Measurements from ENCODE around the gene PARL. TPM values are rescaled to one million over a fixed set of nuclear protein-coding genes. Genes with fewer than 3 reads are reported as not detected.
"Not testable (repeated sequence)": the region's sequence is repeated elsewhere in the genome, so short reads cannot be mapped to it uniquely, and the experiment has no call there.

Gene PARL
- total RNA-seq, 1 donor from 2014 or later: 93.7 TPM

DNA sequence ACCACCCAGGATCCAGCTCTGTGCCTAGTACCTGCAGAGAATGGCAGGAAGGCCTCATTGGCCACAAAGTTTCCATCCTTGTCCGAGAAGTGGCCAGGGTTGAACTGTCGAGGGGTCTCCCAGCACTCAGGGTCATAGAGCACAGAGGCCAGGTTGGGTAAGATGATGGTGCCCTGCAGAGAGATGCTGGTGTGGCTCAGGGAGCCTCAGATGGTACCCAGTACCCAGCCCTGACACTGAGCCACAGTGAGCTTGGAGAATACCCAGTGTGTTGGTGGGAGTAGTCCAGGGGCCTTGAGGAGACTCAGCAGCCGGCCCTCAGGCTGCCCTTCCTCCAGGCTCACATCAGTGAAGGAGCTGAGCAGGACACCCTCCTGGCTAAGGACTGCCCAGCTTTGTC is 11.5 kb upstream of the PARL start:
- intact Hi-C loops (cut with micrococcal nuclease): no loop called here
- DNase-seq (ENCODE audit: low spot score): no peak
- Mint-ChIP-seq H3K4me3 (no peak overlapping the region), H3K27ac (no peak overlapping the region), H3K4me1 (ENCODE audit: low read depth) (peaks cover 6% of the 10 kb centered on the region), H3K36me3 (ENCODE audit: low read depth) (no peaks in the 10 kb centered on the region), H3K27me3 (ENCODE audit: insufficient read depth) (peaks cover 8% of the 10 kb centered on the region), H3K9me3 (no peaks in the 10 kb centered on the region)

DNA sequence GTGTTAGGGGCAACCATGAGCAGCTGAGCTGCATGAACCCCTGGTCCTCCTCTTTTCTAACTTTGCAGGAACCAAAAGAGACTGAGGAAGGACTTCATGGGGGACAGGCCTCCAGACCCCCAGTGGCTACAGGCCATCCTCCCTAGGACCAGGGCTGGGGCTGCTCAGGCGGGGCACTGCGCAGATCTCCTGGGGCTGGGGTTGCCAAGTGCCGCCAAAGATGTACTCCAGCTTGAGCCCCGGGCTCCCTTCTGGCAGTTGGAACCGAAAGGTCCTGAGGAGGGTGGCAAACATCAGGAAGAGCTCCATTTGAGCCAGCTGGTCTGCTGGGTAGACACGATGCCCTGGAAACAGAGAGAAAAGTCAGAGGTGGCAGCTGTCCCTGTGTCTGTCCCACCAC is 11.1 kb upstream of the PARL start:
- Mint-ChIP-seq H3K36me3 (ENCODE audit: low read depth) (no peaks in the 10 kb centered on the region), H3K27me3 (ENCODE audit: insufficient read depth) (peaks cover 8% of the 10 kb centered on the region), H3K9me3 (no peaks in the 10 kb centered on the region), H3K4me1 (ENCODE audit: low read depth) (peaks cover 6% of the 10 kb centered on the region), H3K27ac (no peak overlapping the region), H3K4me3 (no peak overlapping the region)
- intact Hi-C loops (cut with micrococcal nuclease): loop anchor here (1.0 to 2.0 kb wide), 6 partner anchors 10 to 649 kb away; partner anchors contain the start of genes ABCC5 and EIF2B5
- DNase-seq (ENCODE audit: low spot score): no peak

DNA sequence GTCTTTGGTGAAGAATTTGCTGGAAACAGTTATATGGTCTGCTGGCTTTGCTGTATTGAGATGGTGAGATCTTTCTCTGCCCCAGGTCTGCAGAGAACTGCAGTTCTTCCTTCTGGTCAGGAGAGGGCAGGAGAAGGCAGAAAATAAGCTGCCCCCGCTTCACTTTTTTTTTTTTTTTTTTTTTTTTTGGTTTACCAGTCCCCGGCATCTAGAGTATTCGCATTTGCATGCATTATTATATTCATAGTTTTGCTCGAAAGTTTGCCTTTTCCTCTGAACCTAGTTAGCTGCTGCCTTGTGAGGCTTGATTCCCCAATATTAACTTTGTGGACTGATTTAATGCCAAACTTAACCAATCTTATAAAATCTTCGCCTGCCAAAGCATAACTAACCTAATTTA is 10.6 kb upstream of the PARL start:
- no peaks in the 10 kb centered on the region for H3K9me3 Mint-ChIP-seq
- no peak for DNase-seq (ENCODE audit: low spot score)
- no peak overlapping the region for H3K27ac Mint-ChIP-seq
- H3K27me3 Mint-ChIP-seq (ENCODE audit: insufficient read depth): peaks cover 8% of the 10 kb centered on the region
- H3K4me1 Mint-ChIP-seq (ENCODE audit: low read depth): peaks cover 6% of the 10 kb centered on the region
- no peak overlapping the region for H3K4me3 Mint-ChIP-seq
- no peaks in the 10 kb centered on the region for H3K36me3 Mint-ChIP-seq (ENCODE audit: low read depth)
- intact Hi-C loops (cut with micrococcal nuclease): loop anchor here (1.0 to 2.0 kb wide), 6 partner anchors 10 to 650 kb away; partner anchors contain the start of genes ABCC5 and EIF2B5

DNA sequence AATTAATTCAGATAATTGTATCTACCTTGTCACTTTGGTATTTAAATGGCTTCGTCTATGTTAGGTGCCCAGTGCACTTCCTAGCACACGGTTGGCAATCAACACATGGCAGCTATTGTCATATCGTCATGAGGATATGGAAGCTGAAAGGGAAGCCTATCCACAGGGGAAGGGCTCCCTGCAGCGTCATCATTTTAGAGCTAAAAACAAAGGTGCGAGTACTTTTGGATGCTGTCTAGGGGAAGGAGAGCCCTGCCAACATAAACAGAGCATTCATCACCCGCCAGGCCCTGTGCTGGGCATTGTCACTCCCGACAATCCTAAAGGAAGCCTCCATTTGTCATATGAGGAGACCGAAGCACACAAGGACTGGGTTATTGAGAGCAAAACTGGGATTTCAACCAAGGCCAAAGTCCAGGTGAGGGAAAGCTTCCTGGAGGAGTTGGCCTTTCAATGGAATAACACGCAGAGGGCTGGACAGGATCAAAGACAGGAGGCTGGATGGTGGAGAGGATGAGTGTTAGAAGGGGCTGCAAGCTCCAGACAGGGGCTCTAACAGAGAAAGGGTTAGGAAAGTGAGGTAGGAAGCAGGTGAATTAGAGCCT is 8.0 kb upstream of the PARL start:
- intact Hi-C loops (cut with micrococcal nuclease): no loop called here
- H3K4me3 Mint-ChIP-seq: no peak overlapping the region
- peaks cover 6% of the 10 kb centered on the region for H3K4me1 Mint-ChIP-seq (ENCODE audit: low read depth)
- H3K27ac Mint-ChIP-seq: no peak overlapping the region
- no peaks in the 10 kb centered on the region for H3K36me3 Mint-ChIP-seq (ENCODE audit: low read depth)
- H3K27me3 Mint-ChIP-seq (ENCODE audit: insufficient read depth): peaks cover 8% of the 10 kb centered on the region
- H3K9me3 Mint-ChIP-seq: no peaks in the 10 kb centered on the region
- no peak for DNase-seq (ENCODE audit: low spot score)

DNA sequence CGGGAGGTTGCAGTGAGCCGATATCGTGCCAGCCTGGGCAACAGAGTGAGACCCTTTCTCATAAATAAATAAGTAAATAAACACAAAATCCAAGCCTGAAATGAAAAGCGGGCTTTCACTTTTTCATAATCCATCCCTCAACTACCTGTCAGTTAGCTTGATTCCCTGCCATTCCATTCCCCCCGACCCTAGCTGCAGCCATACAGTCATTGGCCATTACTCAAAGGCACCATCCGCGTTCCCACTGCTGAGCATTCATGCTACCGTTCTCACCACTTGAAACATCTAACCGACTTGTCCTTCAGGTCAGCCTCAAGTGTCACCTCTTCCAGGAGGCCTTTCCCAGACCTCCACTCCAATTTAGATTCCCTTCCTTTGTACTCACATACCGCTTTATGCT is 1.1 kb upstream of the PARL start:
- DNase-seq (ENCODE audit: low spot score): no peak
- Mint-ChIP-seq H3K4me1 (ENCODE audit: low read depth) (peaks cover 35% of the 10 kb centered on the region), H3K36me3 (ENCODE audit: low read depth) (peaks cover 6% of the 10 kb centered on the region), H3K4me3 (peak overlapping the region; percentile 61), H3K27me3 (ENCODE audit: insufficient read depth) (no peaks in the 10 kb centered on the region), H3K9me3 (no peaks in the 10 kb centered on the region), H3K27ac (peak overlapping the region; percentile 64)
- intact Hi-C loops (cut with micrococcal nuclease): loop anchor here (1.0 to 2.0 kb wide), 3 partner anchors 10 to 763 kb away; no protein-coding TSS in a partner anchor

DNA sequence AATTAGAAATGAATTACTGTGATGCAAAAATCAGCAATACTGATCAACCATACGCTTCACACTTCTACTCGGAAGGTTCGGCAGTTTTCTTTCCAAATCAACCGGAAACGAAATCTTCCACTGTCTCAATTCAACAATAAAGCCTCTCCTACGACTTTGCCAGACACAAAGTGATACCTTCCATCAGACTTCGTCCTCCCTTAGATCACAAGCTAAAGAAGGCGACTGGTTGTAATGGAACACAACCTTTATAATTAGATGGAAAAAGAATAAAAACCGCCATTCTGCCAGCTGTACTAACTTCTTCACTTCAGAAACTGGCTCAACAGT is 618 bp downstream of the PARL start:
- Mint-ChIP-seq H3K36me3 (ENCODE audit: low read depth) (peaks cover 6% of the 10 kb centered on the region), H3K27ac (peak overlapping the region; percentile 99), H3K4me3 (peak overlapping the region; percentile 98), H3K27me3 (ENCODE audit: insufficient read depth) (no peaks in the 10 kb centered on the region), H3K9me3 (no peaks in the 10 kb centered on the region), H3K4me1 (ENCODE audit: low read depth) (peaks cover 35% of the 10 kb centered on the region)
- DNase-seq (ENCODE audit: low spot score): no peak
- intact Hi-C loops (cut with micrococcal nuclease): loop anchor here (1.0 to 5.0 kb wide), 14 partner anchors 42 to 479 kb away; partner anchors contain the start of genes ABCC5, ABCF3, AP2M1 and EEF1AKMT4

DNA sequence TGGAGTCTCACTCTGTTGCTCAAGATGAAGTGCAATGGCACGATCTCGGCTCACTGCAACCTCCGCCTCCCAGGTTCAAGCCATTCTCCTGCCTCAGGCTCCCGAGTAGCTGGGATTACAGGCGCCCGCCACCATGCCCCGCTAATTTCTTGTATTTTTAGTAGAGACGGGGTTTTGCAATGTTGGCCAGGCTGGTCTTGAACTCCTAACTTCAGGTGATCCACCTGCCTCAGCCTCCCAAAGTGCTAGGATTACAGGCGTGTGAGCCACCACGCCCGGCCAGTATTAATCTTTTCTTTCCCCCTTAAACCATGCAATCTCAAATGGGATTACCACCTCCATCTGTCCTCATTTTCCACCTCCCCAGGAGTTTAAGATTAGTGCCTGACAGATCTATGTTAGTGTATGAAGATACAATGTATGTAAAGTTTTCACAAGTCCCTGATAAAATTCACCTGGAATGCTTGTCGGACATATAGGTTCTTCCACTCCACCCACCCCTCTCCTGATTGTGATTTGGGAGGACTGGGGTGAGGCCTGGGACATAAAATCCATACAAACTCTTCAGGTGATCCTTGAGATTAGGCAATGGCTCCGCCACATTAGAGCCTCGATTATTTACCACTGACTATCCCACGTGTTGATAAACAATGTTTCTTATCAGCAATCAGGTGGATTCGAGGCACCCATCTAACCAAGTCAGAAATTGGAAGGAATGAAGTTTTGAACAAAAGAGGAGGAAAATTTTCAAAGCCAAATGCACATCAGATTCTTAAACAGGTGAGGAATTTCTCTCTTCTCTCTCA is 1.2 kb downstream of the PARL start:
- Mint-ChIP-seq H3K4me1 (ENCODE audit: low read depth) (peaks cover 35% of the 10 kb centered on the region), H3K4me3 (peak overlapping the region; percentile 98), H3K27ac (peak overlapping the region; percentile 99), H3K27me3 (ENCODE audit: insufficient read depth) (no peaks in the 10 kb centered on the region), H3K9me3 (no peaks in the 10 kb centered on the region), H3K36me3 (ENCODE audit: low read depth) (peaks cover 7% of the 10 kb centered on the region)
- intact Hi-C loops (cut with micrococcal nuclease): loop anchor here (1.0 to 5.0 kb wide), 14 partner anchors 41 to 479 kb away; partner anchors contain the start of genes ABCC5, ABCF3, AP2M1 and EEF1AKMT4
- DNase-seq (ENCODE audit: low spot score): no peak

DNA sequence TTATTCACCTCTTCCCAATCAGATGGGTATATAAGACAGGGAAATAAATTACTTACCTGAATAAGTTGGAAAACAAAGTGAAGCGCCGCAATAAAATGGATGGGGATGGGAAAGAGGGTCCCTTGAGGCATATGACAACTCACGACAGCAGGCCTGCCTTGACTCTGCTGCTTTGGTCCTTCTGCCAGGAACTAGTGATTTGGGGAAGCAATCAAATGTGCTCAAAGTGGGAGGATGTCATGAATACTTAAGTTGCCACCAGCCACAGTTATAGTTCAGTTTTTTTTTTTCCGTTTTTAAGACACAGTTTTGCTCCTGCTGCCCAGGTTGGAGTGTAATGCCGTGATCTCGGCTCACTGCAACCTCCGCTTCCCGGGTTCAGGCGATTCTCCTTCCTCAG is 4.6 kb downstream of the PARL start:
- DNase-seq (ENCODE audit: low spot score): no peak
- H3K27ac Mint-ChIP-seq: no peak overlapping the region
- intact Hi-C loops (cut with micrococcal nuclease): loop anchor here (5.0 kb wide), 2 partner anchors 38 to 307 kb away; partner anchors contain the start of gene ABCF3
- peaks cover 18% of the 10 kb centered on the region for H3K36me3 Mint-ChIP-seq (ENCODE audit: low read depth)
- peaks cover 38% of the 10 kb centered on the region for H3K4me1 Mint-ChIP-seq (ENCODE audit: low read depth)
- no peaks in the 10 kb centered on the region for H3K27me3 Mint-ChIP-seq (ENCODE audit: insufficient read depth)
- no peaks in the 10 kb centered on the region for H3K9me3 Mint-ChIP-seq
- no peak overlapping the region for H3K4me3 Mint-ChIP-seq

DNA sequence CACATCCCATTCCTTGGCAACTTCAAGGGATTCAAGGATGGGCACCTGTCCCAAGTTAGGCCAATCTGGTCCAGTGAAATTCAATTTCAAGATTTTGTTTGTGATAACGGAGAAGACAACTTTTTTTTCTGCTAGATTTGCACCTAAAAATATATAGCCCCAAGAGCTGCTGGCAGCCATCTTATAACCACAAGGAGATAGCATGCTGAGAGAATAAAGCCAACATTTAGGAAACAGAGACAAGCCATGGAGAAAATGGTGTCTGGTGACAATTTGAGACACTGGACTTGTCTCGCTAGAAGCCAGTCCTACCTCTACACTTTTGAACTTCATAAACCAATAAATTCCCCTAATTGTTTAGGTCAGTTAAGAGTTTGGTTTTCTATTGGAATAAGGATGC is 5.4 kb downstream of the PARL start:
- no peak for DNase-seq (ENCODE audit: low spot score)
- Mint-ChIP-seq H3K36me3 (ENCODE audit: low read depth) (peaks cover 18% of the 10 kb centered on the region), H3K4me3 (no peak overlapping the region), H3K27me3 (ENCODE audit: insufficient read depth) (no peaks in the 10 kb centered on the region), H3K27ac (no peak overlapping the region), H3K4me1 (ENCODE audit: low read depth) (peaks cover 33% of the 10 kb centered on the region), H3K9me3 (no peaks in the 10 kb centered on the region)
- intact Hi-C loops (cut with micrococcal nuclease): no loop called here

DNA sequence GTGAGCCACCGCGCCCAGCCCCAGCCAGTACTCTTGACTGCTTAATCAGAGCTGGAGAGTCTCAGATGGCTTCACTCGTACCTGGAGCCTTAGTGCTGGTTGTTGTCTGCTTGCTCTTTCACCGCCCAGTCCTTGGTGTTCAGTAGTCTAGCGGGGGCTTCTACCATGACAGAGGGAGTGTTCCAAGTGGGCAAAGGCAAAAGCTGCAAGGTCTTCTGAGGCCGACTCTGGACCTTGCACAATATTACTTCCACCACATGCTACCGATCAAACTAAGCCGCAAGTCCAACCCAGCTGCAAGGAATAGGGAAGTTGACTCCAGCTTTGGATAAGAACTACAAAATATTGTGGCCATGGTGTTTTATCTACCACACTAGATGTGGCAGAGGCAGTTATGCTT is 6.6 kb downstream of the PARL start:
- Mint-ChIP-seq H3K4me1 (ENCODE audit: low read depth) (peaks cover 21% of the 10 kb centered on the region), H3K27me3 (ENCODE audit: insufficient read depth) (no peaks in the 10 kb centered on the region), H3K9me3 (no peaks in the 10 kb centered on the region), H3K27ac (no peak overlapping the region), H3K4me3 (no peak overlapping the region), H3K36me3 (ENCODE audit: low read depth) (peaks cover 12% of the 10 kb centered on the region)
- intact Hi-C loops (cut with micrococcal nuclease): no loop called here
- DNase-seq (ENCODE audit: low spot score): no peak

DNA sequence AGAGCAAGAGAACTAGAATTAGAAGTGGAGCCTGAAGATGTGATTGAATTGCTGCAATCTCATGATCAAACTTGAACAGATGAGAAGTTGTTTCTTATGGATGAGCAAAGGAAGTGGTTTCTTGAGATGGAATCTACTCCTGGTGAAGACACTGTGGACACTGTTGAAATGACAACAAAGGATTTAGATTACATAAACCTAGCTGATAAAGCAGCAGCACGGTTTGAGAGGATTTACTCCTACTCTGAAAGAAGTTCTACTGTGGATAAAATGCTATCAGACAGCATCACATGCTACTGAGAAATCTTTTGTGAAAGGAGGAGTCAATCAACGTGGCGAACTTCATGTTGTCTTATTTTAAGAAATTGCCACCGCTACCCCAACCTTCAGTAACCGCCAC is 7.5 kb downstream of the PARL start:
- intact Hi-C loops (cut with micrococcal nuclease); H3K4me3 Mint-ChIP-seq; H3K27me3 Mint-ChIP-seq (ENCODE audit: insufficient read depth); H3K9me3 Mint-ChIP-seq; H3K27ac Mint-ChIP-seq; DNase-seq (ENCODE audit: low spot score): not testable (repeated sequence)
- H3K36me3 Mint-ChIP-seq (ENCODE audit: low read depth): peaks cover 12% of the 10 kb centered on the region
- H3K4me1 Mint-ChIP-seq (ENCODE audit: low read depth): peaks cover 18% of the 10 kb centered on the region

DNA sequence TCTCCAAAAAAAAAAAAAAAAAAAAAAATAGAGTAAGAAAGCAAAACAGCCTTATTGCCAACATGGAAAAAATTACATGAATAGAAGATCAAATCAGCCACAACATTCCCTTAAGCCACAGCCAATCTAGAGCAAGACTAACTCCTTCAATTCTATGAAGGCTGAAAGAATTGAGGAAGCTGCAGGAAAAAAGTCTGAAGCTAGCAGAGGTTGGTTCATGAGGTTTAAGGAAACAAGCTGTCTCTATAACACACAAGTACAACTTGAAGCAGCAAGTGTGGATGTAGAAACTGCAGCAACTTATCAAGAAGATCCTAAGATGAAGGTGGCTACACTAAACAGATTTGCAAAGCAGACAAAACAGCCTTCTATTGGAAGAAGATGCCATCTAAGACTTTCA is 9.3 kb downstream of the PARL start:
- Mint-ChIP-seq H3K4me3 (no peak overlapping the region), H3K36me3 (ENCODE audit: low read depth) (peaks cover 12% of the 10 kb centered on the region), H3K27ac (no peak overlapping the region), H3K27me3 (ENCODE audit: insufficient read depth) (no peaks in the 10 kb centered on the region), H3K4me1 (ENCODE audit: low read depth) (peaks cover 29% of the 10 kb centered on the region), H3K9me3 (no peaks in the 10 kb centered on the region)
- DNase-seq (ENCODE audit: low spot score): no peak
- intact Hi-C loops (cut with micrococcal nuclease): no loop called here

DNA sequence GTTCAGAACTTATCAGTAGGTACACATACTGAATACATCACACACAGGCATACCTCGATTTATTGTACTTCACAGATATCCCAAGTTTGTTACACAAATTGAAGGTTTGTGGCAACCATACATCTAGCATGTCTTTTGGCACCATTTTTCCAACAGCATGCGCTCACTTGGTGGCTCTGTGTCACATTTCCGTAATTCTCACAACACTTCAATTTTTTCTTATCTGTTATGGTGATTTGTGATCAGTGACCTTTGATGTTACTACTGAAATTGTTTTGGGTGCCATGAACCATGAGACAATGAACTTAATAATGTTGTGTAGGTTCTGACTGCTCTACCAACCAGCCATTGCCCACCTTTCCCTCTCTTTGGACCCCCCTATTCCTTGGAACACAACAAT is 10.8 kb downstream of the PARL start:
- Mint-ChIP-seq H3K4me3 (no peak overlapping the region), H3K9me3 (no peaks in the 10 kb centered on the region), H3K36me3 (ENCODE audit: low read depth) (peaks cover 13% of the 10 kb centered on the region), H3K27me3 (ENCODE audit: insufficient read depth) (no peaks in the 10 kb centered on the region), H3K27ac (no peak overlapping the region), H3K4me1 (ENCODE audit: low read depth) (peaks cover 33% of the 10 kb centered on the region)
- no peak for DNase-seq (ENCODE audit: low spot score)
- intact Hi-C loops (cut with micrococcal nuclease): no loop called here
